ENCODE data around the gene CBX7.
A peak's percentile ranks its signal among the peaks of the same experiment; 100 is the strongest.

The CBX7 gene

GRCh38 chr22:39146256-39147101 lies 6.0 kb downstream of the CBX7 start:
- DNase-seq, result no peak

GRCh38 chr22:39144101-39144767 lies 8.2 kb downstream of the CBX7 start:
- DNase-seq, result no peak

- DNase-seq, result no peak
Observed at GRCh38 chr22:39142088-39142680, 10.3 kb downstream of the CBX7 start.

- DNase-seq, result no peak
Observed at GRCh38 chr22:39139933-39140332, 12.5 kb downstream of the CBX7 start.

GRCh38 chr22:39138357-39138997 lies 14.0 kb downstream of the CBX7 start:
- no peak for DNase-seq

GRCh38 chr22:39136317-39136716 lies 16.2 kb downstream of the CBX7 start:
- no peak for DNase-seq

- peak; percentile 10 for DNase-seq
Observed at GRCh38 chr22:39135092-39135896, 17.2 kb downstream of the CBX7 start.

GRCh38 chr22:39134366-39135091 lies 18.0 kb downstream of the CBX7 start:
- no peak for DNase-seq

- DNase-seq, result no peak
Observed at GRCh38 chr22:39133871-39134270, 18.6 kb downstream of the CBX7 start.

- DNase-seq, result no peak
Observed at GRCh38 chr22:39132871-39133524, 19.5 kb downstream of the CBX7 start.

- no peak for DNase-seq
Observed at GRCh38 chr22:39132281-39132680, 20.2 kb downstream of the CBX7 start.

- DNase-seq, result no peak
Observed at GRCh38 chr22:39130892-39131855, 21.3 kb downstream of the CBX7 start.

GRCh38 chr22:39130152-39130704 lies 22.3 kb downstream of the CBX7 start:
- DNase-seq, result no peak

- DNase-seq, result no peak
Observed at GRCh38 chr22:39129746-39130145, 22.7 kb downstream of the CBX7 start.

- DNase-seq, result no peak
Observed at GRCh38 chr22:39129081-39129480, 23.4 kb downstream of the CBX7 start.

GRCh38 chr22:39128508-39128907 lies 24.0 kb downstream of the CBX7 start:
- no peak for DNase-seq

GRCh38 chr22:39125622-39126021 lies 26.9 kb downstream of the CBX7 start:
- DNase-seq, result no peak

GRCh38 chr22:39123751-39124581 lies 28.5 kb downstream of the CBX7 start:
- DNase-seq, result no peak

Measured in NCI-H1105 (cell line).